ENCODE measurements around the gene UGDH.

Gene UGDH

DNA sequence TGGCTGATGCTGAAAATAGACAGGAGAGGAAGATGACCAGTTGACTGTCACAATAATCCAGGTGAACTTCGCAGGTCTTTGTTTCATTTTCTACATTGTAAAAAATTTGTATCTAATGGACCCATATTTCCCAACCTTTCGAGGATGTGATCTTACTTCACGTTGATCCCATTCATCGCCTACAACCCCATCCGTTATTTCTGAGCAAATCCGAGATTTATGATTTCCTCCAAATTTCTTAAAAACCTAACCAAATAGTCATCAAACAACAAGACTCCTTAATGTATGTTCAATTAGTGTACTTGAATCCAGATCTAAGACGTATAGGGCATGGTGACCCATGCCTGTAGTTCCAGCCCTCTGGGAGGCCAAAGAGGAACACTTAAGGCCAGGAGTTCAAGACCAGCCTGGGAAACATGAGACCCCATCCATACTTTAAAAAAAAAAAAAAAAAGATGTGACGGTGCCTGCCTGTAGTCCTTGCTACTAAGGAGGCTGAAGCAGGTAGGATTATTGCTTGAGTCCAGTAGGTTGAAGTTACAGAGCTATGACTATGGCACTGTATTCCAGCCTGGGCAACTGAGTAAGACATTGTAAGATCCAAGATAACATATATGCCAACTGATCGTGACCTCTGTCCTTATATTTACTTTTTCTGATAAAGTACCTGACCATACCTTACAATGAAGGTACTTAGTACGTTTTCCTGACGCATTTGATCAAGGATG is 74.2 kb downstream of the UGDH start:
- no peak for DNase-seq (ENCODE audit: low read depth in 3 of 3)

DNA sequence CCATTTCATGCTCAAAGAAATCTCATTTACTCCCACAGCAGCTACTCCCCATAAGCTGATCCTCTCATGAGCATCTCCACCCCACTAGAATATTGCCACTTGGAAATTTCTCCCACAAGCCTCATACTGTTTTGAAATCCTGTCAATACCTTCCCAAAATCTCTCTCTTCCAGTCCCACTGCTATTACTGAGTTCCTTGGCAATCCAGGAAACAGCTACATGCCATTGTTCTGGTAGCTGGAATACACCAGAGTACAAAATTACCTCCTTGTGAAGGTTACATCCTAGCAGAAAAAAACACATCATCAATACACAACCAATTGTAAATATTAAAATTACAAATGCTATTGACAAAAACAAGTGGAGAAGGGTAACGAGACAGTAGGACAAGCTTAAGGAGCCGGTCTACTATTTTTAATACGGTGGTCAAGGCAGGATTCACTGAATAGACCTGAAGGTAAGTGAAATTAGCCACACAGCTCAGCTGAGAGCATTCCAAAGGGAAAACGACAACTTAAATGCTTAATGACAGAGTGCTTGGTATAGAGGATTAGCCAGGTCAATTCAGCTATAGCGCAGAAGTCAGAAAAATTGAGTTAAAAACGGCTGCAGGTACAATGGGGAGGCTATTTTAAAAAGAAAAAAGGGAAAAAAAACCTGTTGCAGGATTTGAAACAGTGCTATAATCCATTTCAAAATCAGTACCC is 74.9 kb downstream of the UGDH start:
- no peak for DNase-seq (ENCODE audit: low read depth in 3 of 3)

DNA sequence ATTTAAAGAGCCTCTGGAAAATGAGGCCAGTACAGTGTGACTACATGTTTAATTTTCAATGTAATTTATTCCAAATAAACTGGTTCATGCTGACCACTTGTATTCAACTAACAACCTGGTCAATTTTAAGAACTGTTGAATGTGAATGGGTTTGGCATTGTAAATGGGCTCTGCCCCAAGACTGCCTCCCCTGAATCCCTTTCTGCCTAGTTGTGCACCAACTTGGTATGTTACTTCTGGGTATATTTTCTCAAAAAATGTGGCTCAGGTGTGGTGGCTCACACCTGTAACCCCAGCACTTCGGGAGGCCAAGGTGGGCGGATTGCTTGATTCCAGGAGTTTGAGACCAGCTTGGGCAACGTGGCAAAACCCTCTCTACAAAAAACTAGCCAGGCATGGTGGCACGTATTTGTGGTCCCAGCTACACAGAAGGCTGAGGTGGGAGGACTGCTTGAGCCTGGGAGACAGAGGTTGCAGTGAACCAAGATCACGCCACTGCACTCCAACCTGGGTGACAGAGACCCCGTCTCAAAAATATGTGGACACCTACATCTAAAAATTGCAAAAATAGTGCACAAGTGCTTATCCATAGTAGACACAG is 75.7 kb downstream of the UGDH start:
- no peak for DNase-seq (ENCODE audit: low read depth in 3 of 3)

DNA sequence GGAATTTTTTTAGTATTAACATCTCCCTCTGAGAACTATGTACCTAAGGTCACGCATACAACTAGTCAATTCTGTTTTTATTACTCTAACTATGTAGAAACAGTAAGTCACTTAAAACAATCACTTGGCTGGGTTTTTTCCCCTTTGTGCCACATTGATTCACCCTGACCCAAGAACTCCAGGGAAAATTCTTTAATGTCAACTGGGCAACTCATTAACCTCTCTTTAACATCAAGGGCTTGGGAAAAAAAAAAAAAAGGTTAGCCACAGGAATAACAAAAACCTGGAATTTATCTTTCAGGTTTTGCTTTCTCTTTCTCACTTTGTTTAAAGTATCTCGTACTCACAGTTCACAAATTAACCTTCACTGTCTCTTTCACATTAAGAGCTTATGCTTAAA is 76.6 kb downstream of the UGDH start:
- DNase-seq (ENCODE audit: low read depth in 3 of 3), result no peak
